Suprapubic skin (tissue), 4 donors: ENCODE measurements around the gene PWWP2B. TPM values are rescaled to one million over a fixed set of nuclear protein-coding genes. Genes with fewer than 3 reads are reported as not detected.
A peak's percentile ranks its signal among the peaks of the same experiment; 100 is the strongest.

Experiments
- DNase-seq, 2 donors: peaks; one replicate each; pipeline ENCODE4 v3.0.0-alpha.2; 2019; ENCODE audit warnings: low spot score in 2 of 2
- H3K27ac ChIP-seq: fragments of 200-600 bp; sonication (generic); one replicate; pipeline ENCODE4 v1.5.1; 2019
- H3K27me3 ChIP-seq: fragments of 200-600 bp; sonication (generic); one replicate; pipeline ENCODE4 v1.5.1; 2019
- H3K36me3 ChIP-seq: fragments of 200-600 bp; sonication (generic); one replicate; pipeline ENCODE4 v1.5.1; 2019
- H3K4me1 ChIP-seq: fragments of 200-600 bp; sonication (generic); one replicate; pipeline ENCODE4 v1.5.1; 2019
- H3K4me3 ChIP-seq: fragments of 200-600 bp; sonication (generic); one replicate; pipeline ENCODE4 v1.5.1; 2019; ENCODE audit warnings: mild to moderate bottlenecking
- H3K9me3 ChIP-seq: fragments of 200-600 bp; sonication (generic); one replicate; pipeline ENCODE4 v1.5.1; 2019
- CTCF ChIP-seq, 2 donors: fragments of 200-600 bp in 1 of 2; fragments of 450-650 bp in 1 of 2; sonication (generic) in 1 of 2; IDR thresholded peaks; one replicate each; pipeline ENCODE4 v1.5.1; 2016 to 2019; ENCODE audit warnings: antibody characterized with exemption in 2 of 2, mild to moderate bottlenecking in 1 of 2, moderate library complexity in 1 of 2
- EP300 ChIP-seq: sonication (generic); formaldehyde crosslinking; IDR thresholded peaks from one replicate; pipeline ENCODE4 v1.6.1; 2017; ENCODE audit warnings: antibody characterized with exemption
- POLR2A ChIP-seq, 2 donors: fragments of 450-650 bp; IDR thresholded peaks; one replicate each; pipeline ENCODE4 v1.6.1; 2017; ENCODE audit warnings: antibody characterized with exemption in 2 of 2, mild to moderate bottlenecking in 2 of 2, moderate library complexity in 2 of 2
- POLR2AphosphoS5 ChIP-seq, 3 donors: sonication (generic); formaldehyde crosslinking; IDR thresholded peaks; one replicate each; pipeline ENCODE4 v1.6.1; 2017; ENCODE audit warnings: antibody characterized with exemption in 3 of 3
- WGBS: methylation state at CpG from one replicate; pipeline ENCODE4 v1.1.5; 2018; 5-methylcytosine and 5-hydroxymethylcytosine counted together
- total RNA-seq, 4 donors: library from RNA; depleted of rRNA; stranded (reverse); fragments of >200 nt; gene quantifications; one replicate each; pipeline ENCODE4 v1.1.0, GENCODE V29; 2016

PWWP2B gene
- total RNA-seq, 4 donors from 2014 or later: 15.2 to 19.4 (median 18.3) TPM

- Histone ChIP-seq H3K4me1 (peaks cover 20% of the 10 kb centered on the region), H3K36me3 (no peaks in the 10 kb centered on the region), H3K4me3 (no peak overlapping the region), H3K9me3 (no peaks in the 10 kb centered on the region), H3K27ac (no peak overlapping the region), H3K27me3 (no peaks in the 10 kb centered on the region)
- peak; percentile 64 to 77 for DNase-seq
- TF ChIP-seq EP300 (no peak), POLR2A (IDR thresholded peaks at IDR 0.05) (no peak), POLR2AphosphoS5 (IDR thresholded peaks at IDR 0.05) (no peak), CTCF (IDR thresholded peaks at IDR 0.05) (no peak)
- WGBS: 69% methylated on average over 8 of the region's 16 CpGs
Observed at GRCh38 chr10:132389433-132390169, 7.4 kb upstream of the PWWP2B start.

GRCh38 chr10:132390170-132390920 lies 6.7 kb upstream of the PWWP2B start:
- H3K4me1 ChIP-seq: peaks cover 25% of the 10 kb centered on the region
- no peak overlapping the region for H3K27ac ChIP-seq
- H3K36me3 ChIP-seq: no peaks in the 10 kb centered on the region
- H3K27me3 ChIP-seq: no peaks in the 10 kb centered on the region
- H3K9me3 ChIP-seq: no peaks in the 10 kb centered on the region
- 72% methylated on average over 8 of the region's 8 CpGs for WGBS
- TF ChIP-seq EP300 (no peak), POLR2AphosphoS5 (IDR thresholded peaks at IDR 0.05) (no peak), CTCF (IDR thresholded peaks at IDR 0.05) (no peak), POLR2A (IDR thresholded peaks at IDR 0.05) (no peak)
- H3K4me3 ChIP-seq: no peak overlapping the region
- DNase-seq: no peak

GRCh38 chr10:132390921-132391675 lies 5.9 kb upstream of the PWWP2B start:
- H3K4me3 ChIP-seq: no peak overlapping the region
- H3K36me3 ChIP-seq: no peaks in the 10 kb centered on the region
- peak; percentile 61 to 69 for DNase-seq
- 88% methylated on average over 8 of the region's 19 CpGs for WGBS
- no peaks in the 10 kb centered on the region for H3K27me3 ChIP-seq
- no peak overlapping the region for H3K27ac ChIP-seq
- H3K9me3 ChIP-seq: no peaks in the 10 kb centered on the region
- TF ChIP-seq EP300: no peak
- no peak for TF ChIP-seq POLR2AphosphoS5 (IDR thresholded peaks at IDR 0.05)
- no peak for TF ChIP-seq CTCF (IDR thresholded peaks at IDR 0.05)
- no peak for TF ChIP-seq POLR2A (IDR thresholded peaks at IDR 0.05)
- peaks cover 33% of the 10 kb centered on the region for H3K4me1 ChIP-seq

- no CpG with 5 or more reads among the region's 4 CpGs for WGBS
- DNase-seq: peak; percentile 53 to 59
- H3K9me3 ChIP-seq: no peaks in the 10 kb centered on the region
Observed at GRCh38 chr10:132391676-132392020, 5.4 kb upstream of the PWWP2B start.

More at GRCh38 chr10:132391676-132392020, 5.4 kb upstream of the PWWP2B start:
- Histone ChIP-seq H3K4me1 (peaks cover 35% of the 10 kb centered on the region), H3K36me3 (no peaks in the 10 kb centered on the region), H3K4me3 (no peak overlapping the region), H3K27ac (no peak overlapping the region), H3K27me3 (no peaks in the 10 kb centered on the region)
- TF ChIP-seq EP300 (no peak), CTCF (IDR thresholded peaks at IDR 0.05) (no peak), POLR2AphosphoS5 (IDR thresholded peaks at IDR 0.05) (no peak), POLR2A (IDR thresholded peaks at IDR 0.05) (no peak)
